Mesenteric fat pad (tissue), 1 donor: Measurements from ENCODE around the gene RAX2. TPM values are rescaled to one million over a fixed set of nuclear protein-coding genes. Genes with fewer than 3 reads are reported as not detected.
A peak's percentile ranks its signal among the peaks of the same experiment; 100 is the strongest.
"Not testable (repeated sequence)": the region's sequence is repeated elsewhere in the genome, so short reads cannot be mapped to it uniquely, and the experiment has no call there.

ENCODE experiments used
- DNase-seq: peaks from one replicate; pipeline ENCODE4 v3.0.0-alpha.2; 2020; ENCODE audit warnings: low spot score
- total RNA-seq: library from RNA; stranded (reverse); fragmentation: NEBNext Ultra II Directional; extraction: Animal tissue kit (Norgen Biotek cat#: 25700); gene quantifications from one replicate; pipeline ENCODE4 v1.2.1, GENCODE V29; 2021
- donor health status: DM: yes; HTN: yes; CAD: no.

The RAX2 gene
- total RNA-seq, 1 donor from 2014 or later = not detected

DNA sequence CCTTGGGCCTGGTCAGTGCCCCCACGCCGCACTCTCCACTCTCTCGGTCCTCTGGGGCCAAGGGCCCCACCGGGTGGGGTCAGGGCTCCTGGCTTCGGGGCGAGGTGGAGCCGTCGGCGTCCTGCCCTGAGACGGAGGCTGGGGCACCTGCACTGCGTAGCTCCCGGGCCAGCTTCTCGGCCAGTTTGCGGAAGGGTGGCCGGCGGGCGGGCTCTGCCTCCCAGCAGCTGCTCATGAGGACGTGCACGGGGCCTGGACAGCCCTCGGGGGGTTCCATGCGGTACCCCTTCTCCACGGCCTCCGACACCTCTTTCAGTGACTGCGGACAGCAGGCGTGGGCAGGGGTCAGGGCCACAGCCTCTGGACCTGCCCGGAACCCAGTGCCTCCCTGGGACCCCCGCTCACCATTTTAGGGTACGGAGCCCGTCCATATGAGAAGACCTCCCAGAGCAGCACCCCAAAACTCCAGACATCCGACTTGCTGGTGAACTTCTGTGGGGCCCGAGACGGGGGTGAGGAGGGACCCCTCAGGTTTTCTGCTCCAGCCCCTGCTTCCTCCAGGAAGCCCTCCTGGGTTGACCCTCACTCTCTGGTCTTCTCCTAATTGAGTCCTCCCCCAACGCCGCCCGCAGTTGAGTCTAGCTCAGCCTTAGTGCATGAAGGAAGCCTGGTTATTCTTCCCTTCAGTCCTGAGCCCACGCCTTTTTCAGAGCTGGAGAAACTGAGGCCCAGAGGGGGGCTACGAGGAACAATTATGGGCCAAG is 6.3 kb upstream of the RAX2 start:
- DNase-seq = no peak

DNA sequence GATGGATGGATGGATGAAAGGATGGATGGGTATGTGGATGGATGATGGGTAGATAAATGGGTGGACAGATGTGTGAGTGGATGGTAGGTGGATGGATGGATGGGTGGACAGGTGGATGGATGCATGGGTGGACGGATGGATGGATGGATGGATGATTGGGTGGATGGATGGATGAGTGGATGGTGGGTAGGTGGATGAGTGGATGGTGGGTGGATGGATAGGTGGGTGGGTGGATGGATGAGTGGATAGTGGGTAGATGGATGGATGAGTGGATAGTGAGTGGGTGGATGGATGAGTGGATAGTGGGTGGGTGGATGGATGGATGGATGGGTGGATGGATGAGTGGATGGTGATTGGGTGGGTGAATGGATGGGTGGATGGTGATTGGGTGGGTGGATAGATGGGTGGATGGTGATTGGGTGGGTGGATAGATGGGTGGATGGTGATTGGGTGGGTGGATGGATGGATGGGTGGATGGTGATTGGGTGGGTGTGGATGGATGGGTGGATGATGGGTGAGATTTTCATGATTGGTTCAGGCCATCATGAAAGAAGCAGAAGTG is 4.5 kb upstream of the RAX2 start:
- no peak for DNase-seq

DNA sequence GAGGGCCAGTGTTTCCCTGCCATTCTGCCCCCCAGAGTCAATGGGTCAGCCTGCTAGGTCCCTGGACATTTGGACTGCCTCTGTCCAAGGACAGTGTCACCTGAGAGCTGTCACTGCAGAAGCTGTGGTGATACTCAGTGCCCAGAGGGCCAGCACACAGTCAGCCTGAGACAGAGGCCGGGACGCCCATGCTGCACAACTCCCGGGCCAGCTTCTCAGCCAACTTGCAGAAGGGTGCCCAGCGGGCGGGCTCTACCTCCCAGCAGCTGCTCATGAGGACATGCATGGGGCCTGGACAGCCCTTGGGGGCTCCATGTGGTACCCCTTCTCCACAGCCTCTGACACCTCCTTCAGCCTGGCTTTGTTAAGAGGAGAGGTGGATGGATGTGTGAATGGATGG is 3.8 kb upstream of the RAX2 start:
- no peak for DNase-seq

DNA sequence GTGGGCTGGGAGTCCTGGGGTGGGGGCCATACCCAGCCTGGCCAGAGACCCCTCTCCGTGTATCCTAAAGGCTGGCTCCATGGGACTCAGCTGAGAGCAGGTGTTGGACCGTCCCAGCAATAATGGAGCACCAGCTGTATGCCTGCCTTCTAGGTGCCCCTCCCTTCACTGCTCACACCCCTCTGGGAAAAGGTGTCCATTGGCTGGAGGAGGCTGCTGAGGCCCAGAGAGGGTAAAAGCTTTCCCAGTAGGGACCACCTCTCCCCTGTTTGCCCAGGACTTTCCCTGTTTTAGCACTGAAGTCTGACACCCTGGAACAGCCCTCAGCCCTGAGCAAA is 3.3 kb upstream of the RAX2 start:
- DNase-seq = no peak

DNA sequence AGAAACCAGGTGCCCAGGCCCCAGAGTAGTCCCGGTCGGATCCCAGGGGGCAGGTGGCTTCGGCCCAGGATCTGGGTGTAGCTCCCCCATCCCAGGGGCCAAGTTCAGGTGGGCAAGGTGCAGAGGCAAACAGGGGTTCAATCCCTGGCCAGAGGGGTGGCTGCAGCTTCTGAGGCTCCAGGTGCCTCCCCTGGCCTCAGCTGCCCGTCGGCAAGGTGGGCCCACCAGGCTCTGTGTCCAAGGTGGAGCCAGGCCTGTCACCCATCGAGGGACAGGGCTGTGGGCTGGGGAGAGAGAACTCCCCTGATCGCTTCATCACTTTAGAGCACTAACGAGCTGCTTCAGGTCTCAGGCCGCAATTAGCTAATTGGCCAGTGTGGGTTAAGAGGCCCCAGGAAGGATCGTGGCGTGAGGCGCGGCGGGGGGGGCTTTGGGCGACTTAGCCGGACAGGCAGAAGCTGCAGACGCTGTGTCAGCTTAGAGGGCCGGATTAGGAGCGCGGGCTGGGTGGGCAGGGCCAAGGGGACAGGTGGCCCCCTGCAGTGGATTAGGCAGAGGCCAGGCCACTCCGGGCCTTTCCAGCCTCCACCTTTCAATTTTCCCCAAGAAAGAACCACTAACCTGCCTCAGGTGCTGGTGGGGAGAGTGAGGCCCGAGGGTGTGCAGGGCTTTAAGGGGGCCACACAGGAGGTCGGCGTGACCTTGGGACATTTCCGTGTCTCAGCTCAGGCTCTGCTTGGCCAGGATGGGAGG is 2.8 kb upstream of the RAX2 start:
- no peak for DNase-seq

DNA sequence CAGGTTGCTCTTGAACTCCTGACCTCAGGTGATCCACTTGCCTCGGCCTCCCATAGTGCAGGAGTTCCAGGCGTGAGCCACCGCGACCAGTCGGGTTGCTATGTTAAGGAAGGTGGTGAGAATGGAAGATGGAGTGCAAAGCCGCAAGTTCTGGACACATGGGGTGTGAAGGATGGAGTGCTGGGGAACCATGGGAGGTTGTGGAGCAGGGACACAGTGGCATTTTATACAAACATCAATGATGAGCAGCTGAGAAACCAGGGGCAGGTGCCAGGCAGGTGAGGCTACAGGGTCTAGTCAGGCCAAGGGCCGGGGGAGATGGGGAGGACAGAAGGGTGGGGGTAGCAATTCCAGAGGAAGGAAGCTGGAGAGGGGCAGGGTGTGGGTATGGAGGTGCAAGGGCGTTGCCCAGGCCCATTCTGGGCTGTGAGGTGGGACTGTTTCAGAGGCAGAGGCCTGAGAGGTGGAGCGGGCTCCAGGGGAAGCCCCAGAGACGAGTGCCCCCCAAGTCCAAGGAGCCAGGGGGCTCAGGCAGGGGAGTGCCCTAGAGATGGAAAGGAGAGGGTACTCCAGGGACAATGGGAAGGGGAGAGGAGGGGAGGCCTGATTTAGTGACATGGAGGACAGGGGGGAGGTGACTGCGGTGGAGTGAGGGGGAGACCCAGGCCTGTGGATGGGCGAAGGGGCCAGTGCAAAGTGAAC is 1.9 kb upstream of the RAX2 start:
- DNase-seq = no peak

DNA sequence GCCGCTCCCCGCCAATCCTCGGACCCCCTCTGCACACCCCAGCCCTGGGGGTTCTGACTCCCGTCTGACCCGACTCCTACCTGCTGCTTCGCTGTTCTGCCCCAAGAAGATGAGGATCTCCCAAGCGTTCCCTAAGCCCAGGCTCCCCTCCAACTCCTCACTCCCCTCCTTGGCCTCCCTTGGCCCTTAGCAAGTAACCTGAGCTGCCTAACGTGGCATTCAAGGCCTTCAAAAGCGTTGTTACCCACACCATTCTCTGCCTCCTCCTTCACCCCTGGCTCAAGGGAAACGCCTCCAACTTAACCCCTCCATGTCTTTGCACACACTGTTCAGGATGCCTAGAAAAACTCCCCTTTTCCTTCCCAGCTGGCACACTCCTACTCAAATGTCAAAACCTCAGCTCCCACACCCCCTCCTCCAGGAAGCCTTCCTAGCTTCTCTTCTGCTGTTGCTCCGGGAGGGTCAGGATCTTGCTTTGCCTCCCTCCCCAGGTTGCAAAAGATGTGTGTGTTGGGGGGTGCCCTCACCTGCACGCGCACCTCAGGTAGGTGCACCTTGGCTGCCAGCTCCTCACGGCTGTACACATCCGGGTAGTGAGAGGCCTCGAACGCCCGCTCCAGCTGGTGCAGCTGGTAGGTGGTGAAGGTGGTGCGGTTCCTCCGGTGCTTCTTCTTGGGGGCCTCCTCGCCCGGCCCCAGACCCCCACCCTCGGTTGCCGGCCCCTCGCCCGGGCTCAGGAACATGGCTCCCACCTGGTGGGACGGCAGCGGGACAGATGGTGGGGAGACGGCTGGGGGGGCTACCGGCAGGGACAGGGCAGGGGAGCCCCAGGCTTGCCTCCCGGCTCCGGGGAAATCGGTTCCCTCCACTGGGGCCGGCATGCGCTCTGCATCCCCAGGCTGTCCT is 775 bp downstream of the RAX2 start:
- no peak for DNase-seq

DNA sequence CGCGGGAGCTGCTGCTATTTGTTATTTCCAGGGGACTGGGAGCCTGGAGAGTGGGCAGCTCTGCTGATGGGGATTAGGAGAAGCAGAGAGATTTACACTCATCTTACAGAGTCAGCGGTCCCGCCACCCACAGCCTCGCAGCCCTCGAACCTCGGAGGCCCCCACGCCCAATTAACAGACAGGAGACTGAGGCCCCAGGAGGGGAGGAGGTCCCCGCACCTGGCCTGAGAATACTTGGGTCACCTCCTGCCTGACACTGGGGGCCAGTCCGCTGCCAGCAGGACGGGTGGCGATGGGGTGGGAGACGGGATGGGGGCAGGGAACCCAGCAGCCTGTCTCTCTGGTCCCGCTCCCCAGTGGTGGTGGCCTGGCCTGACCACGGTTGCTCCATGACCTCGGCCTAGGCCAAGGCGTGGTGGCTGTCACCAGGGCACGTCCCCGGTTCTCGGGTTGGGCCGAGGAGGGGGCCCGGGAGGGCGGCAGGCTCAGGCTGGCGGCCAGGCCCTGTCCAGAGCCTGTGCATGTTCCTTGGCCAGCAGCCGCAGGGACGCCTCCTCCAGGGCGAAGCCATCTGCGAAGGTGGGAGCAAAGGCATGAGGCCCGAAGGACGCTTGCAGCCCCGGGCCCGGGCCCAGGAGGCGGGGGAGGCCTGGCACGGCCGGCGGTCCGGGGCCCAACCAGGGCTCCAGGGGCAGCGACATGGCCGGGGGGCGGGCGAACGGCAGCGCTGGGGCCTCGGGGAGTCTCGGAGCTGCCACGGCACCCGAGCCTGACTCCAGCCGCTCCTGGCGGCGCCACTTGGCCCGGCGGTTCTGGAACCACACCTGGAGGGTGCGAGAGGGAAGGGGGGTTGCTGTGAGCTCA is 1.7 kb downstream of the RAX2 start:
- no peak for DNase-seq

DNA sequence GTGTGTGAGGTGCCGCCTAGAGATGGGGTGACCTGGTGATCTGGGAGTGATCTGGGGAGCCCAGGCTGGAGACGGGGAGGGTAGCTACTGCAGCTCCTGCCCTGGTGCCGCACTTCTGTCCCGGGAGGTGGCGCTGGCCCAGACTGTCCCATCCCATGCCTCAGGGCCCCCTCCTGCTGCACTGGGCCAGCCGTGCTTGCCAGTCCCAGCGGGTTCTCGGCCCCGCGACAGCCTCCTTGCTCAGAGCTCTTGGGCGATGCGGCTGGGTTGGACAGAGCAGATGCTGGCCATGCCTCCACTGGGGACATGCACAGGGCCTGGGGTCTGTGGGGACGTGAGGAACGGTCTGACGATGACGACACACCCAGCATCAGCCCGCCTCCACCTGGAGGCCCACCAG is 2.5 kb downstream of the RAX2 start:
- no peak for DNase-seq

DNA sequence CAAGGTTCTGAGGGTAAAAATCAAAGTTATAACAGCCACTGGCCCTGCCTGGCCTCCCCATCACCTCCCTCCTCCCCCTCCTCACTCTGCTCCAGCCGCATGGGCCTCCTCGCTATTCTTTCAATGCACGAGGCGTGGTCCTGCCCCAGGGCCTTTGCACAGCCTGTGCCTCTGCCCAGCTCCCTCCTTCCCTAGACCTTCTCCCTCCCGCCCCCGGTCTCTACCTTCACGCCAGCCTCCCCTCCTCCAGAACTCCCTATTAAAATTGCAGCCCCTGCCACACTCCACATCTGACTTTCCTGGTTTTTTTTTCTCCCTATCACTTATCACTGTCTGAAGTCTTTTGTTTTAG is 3.3 kb downstream of the RAX2 start:
- no peak for DNase-seq

DNA sequence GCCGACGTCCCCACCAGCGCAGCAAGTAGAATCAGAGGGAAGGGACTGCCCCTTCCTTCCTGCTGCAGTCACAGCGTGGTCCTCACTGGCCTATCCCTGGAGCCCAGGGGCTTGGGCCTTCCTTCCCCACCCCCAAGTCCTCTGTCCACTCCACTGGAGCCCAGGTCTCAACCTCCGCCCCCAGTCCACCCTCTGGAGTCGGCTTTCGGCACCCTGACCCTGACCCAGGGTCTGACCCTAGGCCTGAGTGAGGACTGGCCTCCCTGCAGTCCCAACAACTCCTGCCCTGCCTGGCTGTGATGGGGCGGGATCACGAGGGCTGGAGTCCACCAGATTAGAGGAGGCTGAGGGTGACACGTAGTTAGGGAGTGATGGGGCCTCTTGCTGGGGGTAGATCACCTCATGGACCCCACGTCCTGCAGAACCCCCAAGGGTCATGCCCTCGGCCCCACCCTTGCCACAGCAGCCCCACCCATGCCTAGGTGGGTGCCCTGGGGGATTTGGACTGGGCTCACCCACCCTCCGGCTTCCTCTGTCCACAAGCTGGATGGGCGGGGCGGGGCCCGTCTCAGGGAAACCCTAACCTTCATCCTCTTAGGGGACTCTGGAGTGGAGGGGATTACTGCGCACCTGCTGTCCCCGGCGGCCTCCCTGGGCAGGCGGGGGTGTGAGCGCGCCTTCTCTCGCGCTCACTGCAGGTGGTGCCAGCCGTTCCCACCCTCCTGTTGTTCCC is 3.8 kb downstream of the RAX2 start:
- DNase-seq = no peak

DNA sequence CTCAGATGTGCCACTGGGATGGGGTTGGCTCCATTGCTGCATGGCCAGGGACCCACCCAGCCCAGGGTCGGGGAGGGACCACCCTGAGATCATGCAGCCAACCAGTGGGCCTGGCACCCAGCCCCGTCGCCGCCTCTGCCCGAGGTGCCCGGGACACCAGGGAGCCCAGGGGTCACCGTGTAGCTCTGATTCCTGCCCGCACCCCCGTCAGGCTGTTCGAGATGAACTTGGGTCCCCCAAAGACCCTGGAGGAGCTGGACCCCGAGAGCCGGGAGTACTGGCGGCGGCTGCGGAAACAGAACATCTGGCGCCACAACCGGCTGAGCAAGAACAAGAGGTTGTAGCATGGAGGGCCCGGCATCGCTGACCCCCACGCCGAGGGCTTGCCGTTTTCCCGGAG is 5.0 kb downstream of the RAX2 start:
- no peak for DNase-seq

DNA sequence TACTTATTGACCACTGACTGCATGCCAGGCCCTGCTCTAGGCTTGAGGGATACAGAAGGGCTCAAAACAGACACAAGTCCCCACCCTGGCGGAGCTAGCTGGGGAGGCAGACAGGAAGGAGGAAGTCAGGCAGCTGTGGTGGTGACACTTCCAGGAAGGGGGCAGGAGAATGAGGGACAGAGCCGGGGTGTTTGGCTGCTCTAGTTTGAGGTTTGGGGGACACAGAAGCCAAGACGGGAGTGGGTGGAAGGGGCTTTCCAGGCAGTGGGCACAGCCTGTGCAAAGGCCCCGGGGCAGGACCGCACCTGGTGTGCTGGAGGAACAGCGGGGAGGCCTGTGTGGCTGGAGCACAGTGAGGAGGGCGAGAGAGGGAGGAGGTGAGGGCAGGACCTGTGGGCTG is 5.5 kb downstream of the RAX2 start:
- no peak for DNase-seq

DNA sequence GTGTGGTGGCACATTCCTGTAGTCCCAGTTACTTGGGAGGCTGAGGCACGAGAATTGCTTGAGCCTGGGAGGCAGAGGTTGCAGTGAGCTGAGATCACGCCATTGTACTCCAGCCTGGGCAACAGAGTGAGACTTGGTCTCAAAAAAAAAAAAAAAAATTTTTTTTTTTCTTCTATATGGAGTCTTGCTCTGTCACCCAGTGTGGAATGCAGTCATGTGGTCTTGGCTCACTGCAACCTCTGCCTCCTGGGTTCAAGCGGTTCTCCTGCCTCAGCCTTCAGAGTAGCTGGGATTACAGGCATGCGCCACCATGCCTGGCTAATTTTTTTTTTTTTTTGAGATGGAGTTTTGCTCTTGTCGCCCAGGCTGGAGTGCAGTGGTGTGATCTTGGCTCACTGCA is 6.3 kb downstream of the RAX2 start:
- DNase-seq = not testable (repeated sequence)

DNA sequence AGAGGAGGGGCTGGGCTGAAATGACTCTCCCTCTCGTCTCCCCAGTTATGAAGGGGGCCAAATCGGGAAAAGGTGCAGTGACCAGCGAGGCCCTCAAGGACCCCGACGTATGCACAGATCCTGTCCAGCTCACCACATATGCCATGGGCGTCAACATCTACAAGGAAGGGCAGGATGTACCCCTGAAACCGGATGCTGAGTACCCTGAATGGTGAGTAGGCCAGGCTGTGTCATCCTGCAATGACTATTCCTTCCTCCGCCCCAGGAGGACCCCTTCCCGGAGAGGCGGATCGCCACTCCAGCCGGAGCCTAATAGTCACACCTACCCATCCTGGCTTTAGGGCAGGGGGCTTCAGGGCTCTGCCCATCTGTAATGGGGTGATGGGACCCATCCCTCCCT is 6.9 kb downstream of the RAX2 start:
- DNase-seq = no peak

DNA sequence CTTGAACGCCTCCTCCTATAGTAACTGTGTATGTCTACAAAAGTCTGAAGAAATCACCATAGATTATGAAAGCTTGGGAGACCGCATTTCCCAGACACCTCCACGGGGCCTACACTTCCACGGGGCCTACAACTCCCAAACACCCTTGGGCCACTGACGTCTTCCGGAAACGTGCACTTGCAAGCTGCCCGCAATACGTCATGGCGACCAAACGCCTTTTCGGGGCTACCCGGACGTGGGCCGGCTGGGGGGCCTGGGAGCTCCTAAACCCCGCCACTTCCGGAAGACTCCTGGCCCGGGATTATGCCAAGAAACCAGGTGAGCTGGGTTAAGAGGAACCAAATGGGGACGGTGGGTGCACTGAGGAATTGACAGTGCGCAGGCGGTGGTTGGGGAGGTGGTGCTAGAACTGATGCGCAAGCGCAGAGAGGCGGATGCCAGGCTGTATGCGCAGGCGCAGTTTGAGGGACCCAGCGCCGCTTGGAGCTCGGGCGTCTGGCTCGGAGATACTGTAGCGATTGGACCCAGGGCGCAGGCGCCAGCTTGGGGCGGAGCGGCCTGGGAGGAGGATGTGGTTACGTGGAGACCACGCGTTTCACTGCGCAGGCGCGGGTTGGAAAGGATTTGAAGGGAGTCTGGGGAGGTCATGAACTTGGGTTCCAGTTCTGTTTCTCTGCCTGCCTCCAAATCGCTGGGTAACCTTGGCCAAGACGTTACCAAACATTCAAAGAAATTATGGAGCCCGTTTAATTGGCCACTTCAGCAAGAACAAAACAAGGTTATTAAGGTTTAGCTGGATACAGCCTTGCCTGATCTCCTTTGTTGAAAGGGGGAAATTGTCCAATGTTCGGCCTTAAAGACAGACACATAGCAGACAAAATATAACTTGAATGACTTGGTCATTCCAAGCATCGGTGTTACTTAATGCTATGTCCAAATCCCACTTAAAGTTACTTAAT is 9.2 kb downstream of the RAX2 start, which contains the start of gene MRPL54:
MRPL54 (plus strand) TSS at position 182 of the 959 bp plus-strand sequence; CDS start at position 201, 19 bp downstream.
- peak; percentile 100 for DNase-seq

DNA sequence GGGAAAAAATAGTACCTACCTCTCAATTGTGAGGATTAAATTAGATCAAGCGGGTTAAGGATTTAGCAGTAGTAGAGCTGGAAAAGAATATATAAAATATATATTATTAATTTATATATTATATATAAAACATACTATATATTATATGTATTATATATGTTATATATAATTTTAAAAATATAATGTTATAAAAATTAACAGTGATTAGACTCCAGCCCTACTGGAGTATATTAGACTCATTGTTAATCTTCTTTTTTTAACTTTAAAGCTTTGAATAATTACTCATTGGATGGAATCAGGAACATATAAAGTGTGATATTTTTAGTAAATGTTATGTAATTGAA is 9.9 kb downstream of the RAX2 start:
- DNase-seq = no peak
